H1 (cell line): Measurements from ENCODE around the gene ARV1. TPM values are rescaled to one million over a fixed set of nuclear protein-coding genes. Genes with fewer than 3 reads are reported as not detected.
A peak's percentile ranks its signal among the peaks of the same experiment; 100 is the strongest.

Source experiments
- CTCF ChIA-PET: fragments of 300-600 bp; sonication (Branson Sonifier 250); formaldehyde crosslinking; loops from one replicate; lab custom pipeline; 2021; ENCODE audit not compliant: partially characterized antibody; lab: Charles Lee
- POLR2A ChIA-PET: fragments of 300-600 bp; sonication (Branson Sonifier 250); formaldehyde crosslinking; loops from one replicate; lab custom pipeline; 2021; ENCODE audit warnings: inconsistent platforms; ENCODE audit not compliant: partially characterized antibody; lab: Charles Lee
- DNase-seq, 2 experiments: peaks; one replicate each; pipeline versions ENCODE4 v3.0.0 to v3.0.0-alpha.2; 2010 to 2022; ENCODE audit warnings: low spot score in 2 of 2, low read depth in 1 of 2, mixed read lengths in 1 of 2
- FAIRE-seq: peaks from 2 replicates; lab custom pipeline; 2011; peaks lifted over from hg19 to GRCh38; lab: Jason Lieb, UNC
- H2AFZ ChIP-seq: 2 replicates; pipeline ENCODE4 v1.8.1; 2012; ENCODE audit warnings: low read length, inconsistent platforms
- H2AK5ac ChIP-seq: 2 replicates; pipeline ENCODE4 v1.6.1; 2013; ENCODE audit warnings: low read depth, low read length
- H2BK120ac ChIP-seq: replicated peaks from 2 replicates; pipeline ENCODE3; 2013; ENCODE audit warnings: low read depth, low read length, inconsistent platforms
- H2BK12ac ChIP-seq: 2 replicates; pipeline ENCODE4 v1.6.1; 2013; ENCODE audit warnings: low read depth, low read length
- H2BK15ac ChIP-seq: 2 replicates; pipeline ENCODE4 v1.6.1; 2013; ENCODE audit warnings: low read length
- H2BK20ac ChIP-seq: 2 replicates; pipeline ENCODE4 v1.6.1; 2013; ENCODE audit warnings: low read length
- H2BK5ac ChIP-seq: 2 replicates; pipeline ENCODE4 v1.6.1; 2013; ENCODE audit warnings: low read depth, low read length
- H3K14ac ChIP-seq: 2 replicates; pipeline ENCODE4 v1.6.1; 2013; ENCODE audit warnings: inconsistent platforms; ENCODE audit not compliant: insufficient read length
- H3K18ac ChIP-seq: 2 replicates; pipeline ENCODE4 v1.6.1; 2013; ENCODE audit warnings: low read length; ENCODE audit errors: extremely low read depth
- H3K23ac ChIP-seq: 2 replicates; pipeline ENCODE4 v1.6.1; 2013; ENCODE audit warnings: inconsistent platforms; ENCODE audit not compliant: insufficient read length
- H3K23me2 ChIP-seq: 2 replicates; pipeline ENCODE4 v1.6.1; 2013; ENCODE audit warnings: low read depth, low read length
- H3K27ac ChIP-seq: 2 replicates; pipeline ENCODE4 v1.6.1; 2011; ENCODE audit warnings: low read depth, low read length, inconsistent platforms
- H3K27me3 ChIP-seq, 4 experiments: replicated peaks in 1 of 4; 1 replicate in 1 of 4; 2 replicates in 3 of 4; pipeline versions ENCODE4 v1.6.1 to v1.8.1; 2011 to 2013; ENCODE audit warnings: low read length in 3 of 4, mild to moderate bottlenecking in 3 of 4, inconsistent platforms in 2 of 4, mixed read lengths in 2 of 4, moderate library complexity in 1 of 4; ENCODE audit not compliant: control insufficient read depth in 3 of 4, insufficient read depth in 3 of 4; ENCODE audit errors: extremely low read depth in 1 of 4
- H3K36me3 ChIP-seq, 4 experiments: 2 replicates each; pipeline versions ENCODE4 v1.6.1 to v1.8.1; 2011 to 2013; ENCODE audit warnings: mild to moderate bottlenecking in 4 of 4, low read length in 3 of 4, moderate library complexity in 2 of 4, control low read depth in 1 of 4, inconsistent platforms in 1 of 4; ENCODE audit not compliant: insufficient read depth in 4 of 4, control insufficient read depth in 2 of 4
- H3K4ac ChIP-seq: replicated peaks from 2 replicates; pipeline ENCODE3; 2013; ENCODE audit warnings: low read length, low read depth, mixed read lengths, inconsistent platforms; ENCODE audit not compliant: insufficient read length
- H3K4me1 ChIP-seq, 4 experiments: replicated peaks in 1 of 4; 1 replicate in 1 of 4; 2 replicates in 3 of 4; pipeline versions ENCODE4 v1.6.1 to v1.8.1; 2011 to 2013; ENCODE audit warnings: low read length in 3 of 4, inconsistent platforms in 2 of 4, mixed read lengths in 1 of 4; ENCODE audit not compliant: insufficient read depth in 4 of 4, control insufficient read depth in 3 of 4
- H3K4me2 ChIP-seq, 2 experiments: 2 replicates each; pipeline versions ENCODE4 v1.6.1 to v1.8.1; 2011 to 2013; ENCODE audit warnings: low read depth in 2 of 2, low read length in 2 of 2, control low read depth in 1 of 2, inconsistent platforms in 1 of 2, mild to moderate bottlenecking in 1 of 2; ENCODE audit not compliant: insufficient read depth in 1 of 2
- H3K4me3 ChIP-seq, 4 experiments: fragments of 200-600, 300-600 bp in 1 of 4; sonication (generic), shearing (Covaris generic), sonication (Bioruptor Twin) in 1 of 4; 2 replicates each; pipeline versions ENCODE4 v1.5.1 to v1.8.1; 2011 to 2016; ENCODE audit warnings: low read length in 4 of 4, low read depth in 3 of 4, control low read depth in 2 of 4, inconsistent platforms in 2 of 4, mild to moderate bottlenecking in 2 of 4, mixed read lengths in 1 of 4, moderate library complexity in 1 of 4; ENCODE audit not compliant: insufficient read depth in 2 of 4; ENCODE audit errors: extremely low read depth in 1 of 4
- H3K56ac ChIP-seq: replicated peaks from 2 replicates; pipeline ENCODE3; 2013; ENCODE audit warnings: low read depth, mild to moderate bottlenecking, mixed read lengths, low read length, inconsistent platforms; ENCODE audit not compliant: insufficient read length
- H3K79me1 ChIP-seq: 2 replicates; pipeline ENCODE4 v1.6.1; 2013; ENCODE audit warnings: low read depth, low read length, control low read depth
- H3K79me2 ChIP-seq, 2 experiments: 2 replicates each; pipeline versions ENCODE4 v1.6.1 to v1.8.1; 2012 to 2013; ENCODE audit warnings: low read length in 2 of 2, mild to moderate bottlenecking in 2 of 2, inconsistent platforms in 1 of 2; ENCODE audit not compliant: insufficient read depth in 2 of 2, control insufficient read depth in 1 of 2
- H3K9ac ChIP-seq, 4 experiments: replicated peaks in 1 of 4; 1 replicate in 1 of 4; 2 replicates in 3 of 4; pipeline versions ENCODE4 v1.6.1 to v1.8.1; 2011 to 2013; ENCODE audit warnings: low read depth in 3 of 4, low read length in 3 of 4, control low read depth in 2 of 4, mild to moderate bottlenecking in 2 of 4, moderate library complexity in 2 of 4, inconsistent platforms in 1 of 4; ENCODE audit errors: extremely low read depth in 1 of 4
- H3K9me3 ChIP-seq, 2 experiments: 2 replicates each; pipeline versions ENCODE4 v1.6.1 to v1.8.1; 2012 to 2013; ENCODE audit warnings: mild to moderate bottlenecking in 2 of 2, moderate library complexity in 2 of 2, control low read depth in 1 of 2, inconsistent platforms in 1 of 2, low read depth in 1 of 2, low read length in 1 of 2, mixed read lengths in 1 of 2; ENCODE audit not compliant: insufficient read depth in 2 of 2
- H4K20me1 ChIP-seq, 2 experiments: replicated peaks in 1 of 2; 2 replicates each; pipeline versions ENCODE3 to v1.8.1; 2011 to 2013; ENCODE audit warnings: inconsistent platforms in 2 of 2, low read length in 2 of 2, mild to moderate bottlenecking in 1 of 2; ENCODE audit not compliant: insufficient read depth in 2 of 2, control insufficient read depth in 1 of 2
- H4K5ac ChIP-seq: 2 replicates; pipeline ENCODE4 v1.6.1; 2013; ENCODE audit warnings: low read length, low read depth, mixed read lengths, inconsistent platforms; ENCODE audit not compliant: insufficient read length
- H4K8ac ChIP-seq: 2 replicates; pipeline ENCODE4 v1.8.0; 2013; ENCODE audit warnings: mild to moderate bottlenecking, moderate library complexity, low read length, inconsistent platforms; ENCODE audit not compliant: insufficient read depth; ENCODE audit errors: extremely low read depth
- H4K91ac ChIP-seq: replicated peaks from 2 replicates; pipeline ENCODE3; 2013; ENCODE audit warnings: low read length, mixed read lengths, inconsistent platforms; ENCODE audit not compliant: insufficient read length
- CBX5 ChIP-seq: fragments of 300-800, 300-1000 bp; sonication (generic); IDR thresholded peaks from 2 replicates; pipeline ENCODE4 v1.7.1; 2016; ENCODE audit warnings: antibody characterized with exemption, low read length, low read depth
- WGBS, 2 experiments: shearing (Covaris generic) in 1 of 2; methylation state at CpG; one replicate each; pipeline versions ENCODE4 v1.1.6 to v1.1.7; 2013 to 2015; ENCODE audit warnings: low lambda C conversion rate in 2 of 2, mixed read lengths in 2 of 2, inconsistent platforms in 1 of 2, low coverage in 1 of 2, missing lambda C conversion rate in 1 of 2; ENCODE audit not compliant: insufficient replicate concordance in 2 of 2, insufficient coverage in 1 of 2, insufficient read length in 1 of 2; ENCODE audit errors: extremely low coverage in 1 of 2, missing lambda C conversion rate in 1 of 2; 5-methylcytosine and 5-hydroxymethylcytosine counted together
- polyA plus RNA-seq, 7 experiments: library from polyadenylated mRNA; depleted of rRNA in 3 of 7; stranded (reverse) in 5 of 7; unstranded in 2 of 7; fragments of >200 nt in 5 of 7; fragments of 200-250 nt in 2 of 7; gene quantifications; 1 replicate in 5 of 7; 2 replicates in 1 of 7; 4 replicates in 1 of 7; pipeline versions ENCODE4 v1.2.1 to v1.2.3, GENCODE V29; 2011 to 2013; ENCODE audit warnings: missing spikeins in 2 of 7, mixed read lengths in 2 of 7
- total RNA-seq: library from RNA; stranded (reverse); fragmentation: NEBNext Ultra II Directional; extraction: Animal tissue kit (Norgen Biotek cat#: 25700); gene quantifications from 2 replicates; pipeline ENCODE4 v1.2.1, GENCODE V29; 2021

Gene ARV1
- total and polyA plus RNA-seq, 2 of the 8 experiments (the other 6 are each of a cell fraction or from before 2014, with no cell fraction given), result 13.1 to 13.4 TPM

GRCh38 chr1:231020816-231021215 is 41.9 kb downstream of the ARV1 start:
- Histone ChIP-seq H3K36me3 (no peaks in the 10 kb centered on the region), H3K56ac (no peak overlapping the region), H4K20me1 (peaks cover 0 to 3% of the 10 kb centered on the region in 2 experiments), H3K9me3 (no peaks in the 10 kb centered on the region), H2BK5ac (0 out of 2 replicates have a peak overlapping the region, but pooled peaks have one; percentile 56), H4K5ac (no peak overlapping the region), H3K4me3 (no peak overlapping the region), H2BK20ac (no peak overlapping the region), H3K79me2 (no peaks in the 10 kb centered on the region), H3K9ac (no peak overlapping the region), H3K23ac (no peak overlapping the region), H3K23me2 (no peaks in the 10 kb centered on the region), H4K8ac (no peak overlapping the region; the same call in 1 of the 2 replicates), H3K4ac (no peak overlapping the region), H3K27me3 (peaks cover 0 to 6% (median 2%) of the 10 kb centered on the region in 4 experiments; a peak in 3 of 7 replicates), H2BK120ac (no peak overlapping the region), H3K18ac (no peak overlapping the region), H3K79me1 (no peaks in the 10 kb centered on the region), H2BK12ac (0 out of 2 replicates have a peak overlapping the region, but pooled peaks have one; percentile 94), H2AFZ (no peak overlapping the region), H4K91ac (peak overlapping the region; percentile 47), H3K14ac (no peak overlapping the region), H2BK15ac (no peak overlapping the region), H3K4me1 (peaks cover 2 to 7% (median 6%) of the 10 kb centered on the region in 4 experiments; a peak in 5 of 7 replicates), H3K27ac (no peak overlapping the region), H2AK5ac (no peak overlapping the region), H3K4me2 (peak overlapping the region; percentile 3 to 57; a peak in 2 of 4 replicates)
- no peak for DNase-seq
- no peak for FAIRE-seq
- ChIA-PET POLR2A (no interaction called here), CTCF (interaction anchor here (0.9 kb wide), 1 partner anchor 85 kb away, joined by 3 read pairs; no protein-coding TSS in a partner anchor)
- no peak for TF ChIP-seq CBX5
- 52% methylated on average over 7 of the region's 7 CpGs; no CpG with 5 or more reads in 1 of the 2 experiments for WGBS, 2 experiments
